ENCODE results near the gene TBR1. TPM values are rescaled to one million over a fixed set of nuclear protein-coding genes. Genes with fewer than 3 reads are reported as not detected.

TBR1 gene
- total and polyA plus RNA-seq, 2 experiments from 2014 or later, result not detected

DNA sequence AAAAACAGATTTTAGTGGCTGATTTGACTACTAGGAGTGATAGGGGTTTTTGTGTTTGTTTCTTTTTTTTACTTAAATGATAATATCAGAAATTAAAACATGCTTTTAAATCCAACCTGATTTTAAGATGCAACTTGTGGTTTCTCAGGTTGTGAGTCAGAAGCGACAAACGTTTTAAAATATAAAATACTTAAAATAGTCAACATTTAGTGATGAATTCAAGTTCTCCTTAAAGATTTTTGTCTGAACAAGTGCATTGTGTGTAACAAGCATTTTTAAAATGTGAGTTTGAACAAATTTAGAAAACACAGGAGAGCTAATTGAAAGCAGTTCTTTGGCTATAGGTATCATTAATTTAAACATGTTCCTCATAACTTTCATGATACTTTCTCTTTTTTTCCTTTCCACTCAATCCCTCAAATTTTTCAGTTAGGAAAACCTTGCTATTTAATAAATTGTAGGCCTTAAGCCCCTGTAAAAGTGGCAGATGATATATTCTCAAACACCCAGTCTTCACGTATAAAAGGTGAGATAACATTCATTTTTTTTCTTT lies 3.6 kb downstream of the TBR1 start:
- no peak overlapping the region for H2AFZ ChIP-seq
- Mint-ChIP-seq H3K36me3 (ENCODE audit: low read depth) (peaks cover 3% of the 10 kb centered on the region; the same call in 1 of the 3 replicates), H3K4me3 (peak overlapping the region; percentile 71; the same call in 2 of the 3 replicates), H3K9me3 (peaks cover 11% of the 10 kb centered on the region), H3K4me1 (peaks cover 61% of the 10 kb centered on the region), H3K27me3 (ENCODE audit: insufficient read depth, low read depth, poor library complexity) (peaks cover 97% of the 10 kb centered on the region), H3K27ac (no peak overlapping the region)
- DNase-seq (ENCODE audit: low spot score) (no peak), ATAC-seq (no peak)
- H3F3A ChIP-seq (replicated peaks; ENCODE audit: low read depth), result peaks cover 28% of the 10 kb centered on the region
- H3K4me2 ChIP-seq, result peak overlapping the region; percentile 85
- H4K20me1 ChIP-seq (replicated peaks; ENCODE audit: insufficient read depth), result peaks cover 45% of the 10 kb centered on the region
- no peaks in the 10 kb centered on the region for H3K36me3 ChIP-seq (ENCODE audit: insufficient read depth)
- no peak overlapping the region for H3K4me3 ChIP-seq
- TF ChIP-seq, protein P1, sequence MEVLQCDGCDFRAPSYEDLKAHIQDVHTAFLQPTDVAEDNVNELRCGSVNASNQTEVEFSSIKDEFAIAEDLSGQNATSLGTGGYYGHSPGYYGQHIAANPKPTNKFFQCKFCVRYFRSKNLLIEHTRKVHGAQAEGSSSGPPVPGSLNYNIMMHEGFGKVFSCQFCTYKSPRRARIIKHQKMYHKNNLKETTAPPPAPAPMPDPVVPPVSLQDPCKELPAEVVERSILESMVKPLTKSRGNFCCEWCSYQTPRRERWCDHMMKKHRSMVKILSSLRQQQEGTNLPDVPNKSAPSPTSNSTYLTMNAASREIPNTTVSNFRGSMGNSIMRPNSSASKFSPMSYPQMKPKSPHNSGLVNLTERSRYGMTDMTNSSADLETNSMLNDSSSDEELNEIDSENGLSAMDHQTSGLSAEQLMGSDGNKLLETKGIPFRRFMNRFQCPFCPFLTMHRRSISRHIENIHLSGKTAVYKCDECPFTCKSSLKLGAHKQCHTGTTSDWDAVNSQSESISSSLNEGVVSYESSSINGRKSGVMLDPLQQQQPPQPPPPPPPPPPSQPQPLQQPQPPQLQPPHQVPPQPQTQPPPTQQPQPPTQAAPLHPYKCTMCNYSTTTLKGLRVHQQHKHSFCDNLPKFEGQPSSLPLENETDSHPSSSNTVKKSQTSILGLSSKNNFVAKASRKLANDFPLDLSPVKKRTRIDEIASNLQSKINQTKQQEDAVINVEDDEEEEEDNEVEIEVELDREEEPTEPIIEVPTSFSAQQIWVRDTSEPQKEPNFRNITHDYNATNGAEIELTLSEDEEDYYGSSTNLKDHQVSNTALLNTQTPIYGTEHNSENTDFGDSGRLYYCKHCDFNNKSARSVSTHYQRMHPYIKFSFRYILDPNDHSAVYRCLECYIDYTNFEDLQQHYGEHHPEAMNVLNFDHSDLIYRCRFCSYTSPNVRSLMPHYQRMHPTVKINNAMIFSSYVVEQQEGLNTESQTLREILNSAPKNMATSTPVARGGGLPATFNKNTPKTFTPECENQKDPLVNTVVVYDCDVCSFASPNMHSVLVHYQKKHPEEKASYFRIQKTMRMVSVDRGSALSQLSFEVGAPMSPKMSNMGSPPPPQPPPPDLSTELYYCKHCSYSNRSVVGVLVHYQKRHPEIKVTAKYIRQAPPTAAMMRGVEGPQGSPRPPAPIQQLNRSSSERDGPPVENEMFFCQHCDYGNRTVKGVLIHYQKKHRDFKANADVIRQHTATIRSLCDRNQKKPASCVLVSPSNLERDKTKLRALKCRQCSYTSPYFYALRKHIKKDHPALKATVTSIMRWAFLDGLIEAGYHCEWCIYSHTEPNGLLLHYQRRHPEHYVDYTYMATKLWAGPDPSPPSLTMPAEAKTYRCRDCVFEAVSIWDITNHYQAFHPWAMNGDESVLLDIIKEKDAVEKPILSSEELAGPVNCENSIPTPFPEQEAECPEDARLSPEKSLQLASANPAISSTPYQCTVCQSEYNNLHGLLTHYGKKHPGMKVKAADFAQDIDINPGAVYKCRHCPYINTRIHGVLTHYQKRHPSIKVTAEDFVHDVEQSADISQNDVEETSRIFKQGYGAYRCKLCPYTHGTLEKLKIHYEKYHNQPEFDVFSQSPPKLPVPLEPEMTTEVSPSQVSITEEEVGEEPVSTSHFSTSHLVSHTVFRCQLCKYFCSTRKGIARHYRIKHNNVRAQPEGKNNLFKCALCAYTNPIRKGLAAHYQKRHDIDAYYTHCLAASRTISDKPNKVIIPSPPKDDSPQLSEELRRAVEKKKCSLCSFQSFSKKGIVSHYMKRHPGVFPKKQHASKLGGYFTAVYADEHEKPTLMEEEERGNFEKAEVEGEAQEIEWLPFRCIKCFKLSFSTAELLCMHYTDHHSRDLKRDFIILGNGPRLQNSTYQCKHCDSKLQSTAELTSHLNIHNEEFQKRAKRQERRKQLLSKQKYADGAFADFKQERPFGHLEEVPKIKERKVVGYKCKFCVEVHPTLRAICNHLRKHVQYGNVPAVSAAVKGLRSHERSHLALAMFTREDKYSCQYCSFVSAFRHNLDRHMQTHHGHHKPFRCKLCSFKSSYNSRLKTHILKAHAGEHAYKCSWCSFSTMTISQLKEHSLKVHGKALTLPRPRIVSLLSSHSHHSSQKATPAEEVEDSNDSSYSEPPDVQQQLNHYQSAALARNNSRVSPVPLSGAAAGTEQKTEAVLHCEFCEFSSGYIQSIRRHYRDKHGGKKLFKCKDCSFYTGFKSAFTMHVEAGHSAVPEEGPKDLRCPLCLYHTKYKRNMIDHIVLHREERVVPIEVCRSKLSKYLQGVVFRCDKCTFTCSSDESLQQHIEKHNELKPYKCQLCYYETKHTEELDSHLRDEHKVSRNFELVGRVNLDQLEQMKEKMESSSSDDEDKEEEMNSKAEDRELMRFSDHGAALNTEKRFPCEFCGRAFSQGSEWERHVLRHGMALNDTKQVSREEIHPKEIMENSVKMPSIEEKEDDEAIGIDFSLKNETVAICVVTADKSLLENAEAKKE (CRISPR knock-in tag; IDR thresholded peaks at IDR 0.05), result no peak
- peak; percentile 1 for TF ChIP-seq EZH2 (IDR thresholded peaks at IDR 0.05; ENCODE audit: low read depth, unreplicated experiment)
- no peaks in the 10 kb centered on the region for H3K9me2 ChIP-seq (ENCODE audit: insufficient read depth)
- peaks cover 100% of the 10 kb centered on the region for H3K27me3 ChIP-seq (ENCODE audit: insufficient read depth)
- no peak overlapping the region for H3K27ac ChIP-seq (ENCODE audit: low read depth)
- peaks cover 69% of the 10 kb centered on the region for H3K4me1 ChIP-seq (ENCODE audit: insufficient read depth)
- H3K79me2 ChIP-seq (replicated peaks; ENCODE audit: insufficient read depth), result no peaks in the 10 kb centered on the region

DNA sequence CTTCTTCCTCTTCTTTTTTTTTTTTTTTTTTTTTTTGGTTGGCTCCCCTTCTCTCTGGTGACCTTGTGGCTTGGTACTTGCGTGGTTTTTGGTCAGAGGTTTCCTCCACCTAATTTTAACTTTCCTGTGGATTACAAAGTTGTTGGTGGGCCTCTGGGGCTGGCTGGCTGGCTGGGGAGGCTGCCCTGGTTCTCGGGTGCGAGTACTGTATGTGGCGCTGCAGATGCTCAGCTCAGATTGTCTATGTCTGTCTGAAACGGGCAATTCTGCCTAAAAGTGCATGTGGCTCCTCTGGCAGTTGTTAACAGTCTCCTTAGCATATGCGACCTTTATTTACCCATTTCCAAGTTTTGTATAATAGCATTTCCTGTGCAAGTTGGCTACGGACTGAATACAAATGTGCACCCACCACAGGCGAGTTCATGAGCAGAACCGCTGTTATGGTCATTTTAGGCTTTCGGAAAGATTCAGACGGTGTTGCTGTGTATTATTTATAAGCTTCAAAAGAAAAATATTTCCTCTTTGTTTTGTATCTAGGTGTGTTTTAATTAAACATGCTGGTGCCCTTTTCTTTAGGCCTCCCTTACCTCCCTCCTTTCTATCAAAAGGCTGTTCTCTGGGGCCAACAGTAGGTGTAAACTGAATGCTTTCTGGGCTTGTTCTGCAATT lies 4.4 kb downstream of the TBR1 start:
- H3K4me3 Mint-ChIP-seq, result peak overlapping the region; percentile 15; the same call in 1 of the 3 replicates

More for the DNA sequence above, 4.4 kb downstream of the TBR1 start:
- H3K36me3 ChIP-seq (ENCODE audit: insufficient read depth), result no peaks in the 10 kb centered on the region
- peaks cover 100% of the 10 kb centered on the region for H3K27me3 ChIP-seq (ENCODE audit: insufficient read depth)
- Mint-ChIP-seq H3K27ac (no peak overlapping the region), H3K9me3 (peaks cover 11% of the 10 kb centered on the region), H3K36me3 (ENCODE audit: low read depth) (peaks cover 3% of the 10 kb centered on the region; the same call in 1 of the 3 replicates), H3K4me1 (peaks cover 56% of the 10 kb centered on the region), H3K27me3 (ENCODE audit: insufficient read depth, low read depth, poor library complexity) (peaks cover 97% of the 10 kb centered on the region)
- no peak overlapping the region for H3K4me3 ChIP-seq
- no peak overlapping the region for H3K4me2 ChIP-seq
- ATAC-seq (no peak), DNase-seq (ENCODE audit: low spot score) (no peak)
- no peak overlapping the region for H2AFZ ChIP-seq
- H3F3A ChIP-seq (replicated peaks; ENCODE audit: low read depth), result peaks cover 31% of the 10 kb centered on the region
- H3K9me2 ChIP-seq (ENCODE audit: insufficient read depth), result no peaks in the 10 kb centered on the region
- TF ChIP-seq EZH2 (IDR thresholded peaks at IDR 0.05; ENCODE audit: low read depth, unreplicated experiment), result peak; percentile 58
- TF ChIP-seq, protein P2, sequence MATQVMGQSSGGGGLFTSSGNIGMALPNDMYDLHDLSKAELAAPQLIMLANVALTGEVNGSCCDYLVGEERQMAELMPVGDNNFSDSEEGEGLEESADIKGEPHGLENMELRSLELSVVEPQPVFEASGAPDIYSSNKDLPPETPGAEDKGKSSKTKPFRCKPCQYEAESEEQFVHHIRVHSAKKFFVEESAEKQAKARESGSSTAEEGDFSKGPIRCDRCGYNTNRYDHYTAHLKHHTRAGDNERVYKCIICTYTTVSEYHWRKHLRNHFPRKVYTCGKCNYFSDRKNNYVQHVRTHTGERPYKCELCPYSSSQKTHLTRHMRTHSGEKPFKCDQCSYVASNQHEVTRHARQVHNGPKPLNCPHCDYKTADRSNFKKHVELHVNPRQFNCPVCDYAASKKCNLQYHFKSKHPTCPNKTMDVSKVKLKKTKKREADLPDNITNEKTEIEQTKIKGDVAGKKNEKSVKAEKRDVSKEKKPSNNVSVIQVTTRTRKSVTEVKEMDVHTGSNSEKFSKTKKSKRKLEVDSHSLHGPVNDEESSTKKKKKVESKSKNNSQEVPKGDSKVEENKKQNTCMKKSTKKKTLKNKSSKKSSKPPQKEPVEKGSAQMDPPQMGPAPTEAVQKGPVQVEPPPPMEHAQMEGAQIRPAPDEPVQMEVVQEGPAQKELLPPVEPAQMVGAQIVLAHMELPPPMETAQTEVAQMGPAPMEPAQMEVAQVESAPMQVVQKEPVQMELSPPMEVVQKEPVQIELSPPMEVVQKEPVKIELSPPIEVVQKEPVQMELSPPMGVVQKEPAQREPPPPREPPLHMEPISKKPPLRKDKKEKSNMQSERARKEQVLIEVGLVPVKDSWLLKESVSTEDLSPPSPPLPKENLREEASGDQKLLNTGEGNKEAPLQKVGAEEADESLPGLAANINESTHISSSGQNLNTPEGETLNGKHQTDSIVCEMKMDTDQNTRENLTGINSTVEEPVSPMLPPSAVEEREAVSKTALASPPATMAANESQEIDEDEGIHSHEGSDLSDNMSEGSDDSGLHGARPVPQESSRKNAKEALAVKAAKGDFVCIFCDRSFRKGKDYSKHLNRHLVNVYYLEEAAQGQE (IDR thresholded peaks at IDR 0.05; ENCODE audit: unreplicated experiment), result no peak
- H3K27ac ChIP-seq (ENCODE audit: low read depth), result no peak overlapping the region
- peaks cover 48% of the 10 kb centered on the region for H4K20me1 ChIP-seq (replicated peaks; ENCODE audit: insufficient read depth)
- peaks cover 61% of the 10 kb centered on the region for H3K4me1 ChIP-seq (ENCODE audit: insufficient read depth)
- H3K79me2 ChIP-seq (replicated peaks; ENCODE audit: insufficient read depth), result no peaks in the 10 kb centered on the region

Data from GM23338 (cell line).